Astrocyte (in vitro differentiated cells and primary cell): ENCODE data around the gene HHIP. TPM values are rescaled to one million over a fixed set of nuclear protein-coding genes. Genes with fewer than 3 reads are reported as not detected.
A peak's percentile ranks its signal among the peaks of the same experiment; 100 is the strongest.

Source experiments
- DNase-seq: peaks from one replicate; pipeline ENCODE4 v3.0.0-alpha.2; 2010; ENCODE audit warnings: low read depth
- FAIRE-seq: peaks from 2 replicates; lab custom pipeline; 2011; peaks lifted over from hg19 to GRCh38; lab: Jason Lieb, UNC
- H2AFZ ChIP-seq: 2 replicates; pipeline ENCODE4 v1.6.0; 2012; ENCODE audit warnings: low read depth, low read length, inconsistent platforms
- H3K27ac ChIP-seq: 2 replicates; pipeline ENCODE4 v1.5.1; 2011; ENCODE audit warnings: low read depth, low read length, inconsistent platforms
- H3K27me3 ChIP-seq: 2 replicates; pipeline ENCODE4 v1.6.0; 2011; ENCODE audit warnings: low read length, inconsistent platforms; ENCODE audit not compliant: insufficient read depth
- H3K36me3 ChIP-seq: 2 replicates; pipeline ENCODE4 v1.5.1; 2011; ENCODE audit warnings: low read length, inconsistent platforms; ENCODE audit not compliant: insufficient read depth
- H3K4me1 ChIP-seq: 2 replicates; pipeline ENCODE4 v1.5.1; 2011; ENCODE audit warnings: low read length, inconsistent platforms; ENCODE audit not compliant: insufficient read depth
- H3K4me2 ChIP-seq: 2 replicates; pipeline ENCODE4 v1.6.0; 2012; ENCODE audit warnings: low read length, inconsistent platforms
- H3K4me3 ChIP-seq: 2 replicates; pipeline ENCODE4 v1.5.1; 2011; ENCODE audit warnings: low read depth, mild to moderate bottlenecking, low read length, inconsistent platforms; ENCODE audit not compliant: insufficient read depth
- H3K79me2 ChIP-seq: 2 replicates; pipeline ENCODE4 v1.6.0; 2012; ENCODE audit warnings: mild to moderate bottlenecking, low read length, inconsistent platforms; ENCODE audit not compliant: insufficient read depth
- H3K9ac ChIP-seq: 2 replicates; pipeline ENCODE4 v1.6.0; 2012; ENCODE audit warnings: mild to moderate bottlenecking, low read length, inconsistent platforms
- H3K9me3 ChIP-seq: 2 replicates; pipeline ENCODE4 v1.5.1; 2012; ENCODE audit warnings: low read depth, mild to moderate bottlenecking, low read length, inconsistent platforms; ENCODE audit not compliant: insufficient read depth
- H4K20me1 ChIP-seq: 2 replicates; pipeline ENCODE4 v1.6.0; 2012; ENCODE audit warnings: low read length, inconsistent platforms; ENCODE audit not compliant: insufficient read depth
- H3K27ac Mint-ChIP-seq: one replicate; pipeline ENCODE4 v1.8.0; 2021; ENCODE audit warnings: mild to moderate bottlenecking, mixed read lengths; ENCODE audit not compliant: unreplicated experiment
- H3K27me3 Mint-ChIP-seq: one replicate; pipeline ENCODE4 v1.8.0; 2021; ENCODE audit warnings: low read depth, mixed read lengths; ENCODE audit not compliant: unreplicated experiment
- H3K36me3 Mint-ChIP-seq: one replicate; pipeline ENCODE4 v1.8.0; 2021; ENCODE audit warnings: low read depth, mixed read lengths; ENCODE audit not compliant: unreplicated experiment
- H3K4me1 Mint-ChIP-seq: one replicate; pipeline ENCODE4 v1.8.0; 2021; ENCODE audit warnings: low read depth, mixed read lengths; ENCODE audit not compliant: unreplicated experiment
- H3K4me3 Mint-ChIP-seq: one replicate; pipeline ENCODE4 v1.8.0; 2021; ENCODE audit warnings: mild to moderate bottlenecking, moderate library complexity, mixed read lengths; ENCODE audit not compliant: unreplicated experiment
- H3K9me3 Mint-ChIP-seq: one replicate; pipeline ENCODE4 v1.8.0; 2021; ENCODE audit warnings: mild to moderate bottlenecking, mixed read lengths; ENCODE audit not compliant: unreplicated experiment
- CTCF ChIP-seq: IDR thresholded peaks from 2 replicates; pipeline ENCODE4 v1.5.1; 2011; ENCODE audit warnings: low read depth, mild to moderate bottlenecking, inconsistent platforms, low read length, moderate library complexity; ENCODE audit not compliant: insufficient read depth
- EZH2 ChIP-seq: IDR thresholded peaks from 2 replicates; pipeline ENCODE4 v1.6.1; 2012; ENCODE audit warnings: mild to moderate bottlenecking, low read length, inconsistent platforms; ENCODE audit not compliant: insufficient read depth
- total RNA-seq: library from RNA; stranded (reverse); gene quantifications from 2 replicates; pipeline ENCODE4 v1.2.1, GENCODE V29; 2021

HHIP gene
- total RNA-seq, 1 donor from 2014 or later = 4.0 TPM

- Histone ChIP-seq H3K4me3 (no peak overlapping the region), H3K4me2 (no peak overlapping the region), H3K27me3 (no peaks in the 10 kb centered on the region), H3K9ac (no peak overlapping the region), H2AFZ (no peak overlapping the region), H3K27ac (peak overlapping the region; percentile 29), H3K36me3 (peaks cover 38% of the 10 kb centered on the region), H3K79me2 (no peaks in the 10 kb centered on the region), H3K4me1 (peaks cover 15% of the 10 kb centered on the region), H4K20me1 (no peaks in the 10 kb centered on the region), H3K9me3 (no peaks in the 10 kb centered on the region)
- DNase-seq (peak; percentile 40), FAIRE-seq (no peak)
- TF ChIP-seq CTCF (no peak), EZH2 (no peak)
- Mint-ChIP-seq H3K27me3 (no peaks in the 10 kb centered on the region), H3K4me3 (no peak overlapping the region), H3K9me3 (no peaks in the 10 kb centered on the region), H3K36me3 (no peaks in the 10 kb centered on the region), H3K27ac (no peak overlapping the region), H3K4me1 (peaks cover 4% of the 10 kb centered on the region)
These were observed 70.8 kb downstream of the HHIP start for GRCh38 chr4:144716778-144717177.

GRCh38 chr4:144718958-144719512, 73.1 kb downstream of the HHIP start:
- Histone ChIP-seq H4K20me1 (no peaks in the 10 kb centered on the region), H3K9me3 (no peaks in the 10 kb centered on the region), H3K36me3 (peaks cover 48% of the 10 kb centered on the region), H2AFZ (no peak overlapping the region), H3K4me2 (no peak overlapping the region), H3K27ac (no peak overlapping the region), H3K27me3 (no peaks in the 10 kb centered on the region), H3K9ac (no peak overlapping the region), H3K4me3 (no peak overlapping the region), H3K79me2 (no peaks in the 10 kb centered on the region), H3K4me1 (peaks cover 5% of the 10 kb centered on the region)
- Mint-ChIP-seq H3K4me3 (no peak overlapping the region), H3K27ac (no peak overlapping the region), H3K4me1 (peaks cover 4% of the 10 kb centered on the region), H3K27me3 (no peaks in the 10 kb centered on the region), H3K36me3 (no peaks in the 10 kb centered on the region), H3K9me3 (no peaks in the 10 kb centered on the region)
- FAIRE-seq (no peak), DNase-seq (no peak)
- no peak for TF ChIP-seq CTCF
- no peak for TF ChIP-seq EZH2

GRCh38 chr4:144720491-144720890, 74.5 kb downstream of the HHIP start:
- Histone ChIP-seq H3K9ac (no peak overlapping the region), H2AFZ (no peak overlapping the region), H3K4me2 (peak overlapping the region; percentile 11), H3K27me3 (no peaks in the 10 kb centered on the region), H3K79me2 (no peaks in the 10 kb centered on the region), H3K4me1 (peaks cover 5% of the 10 kb centered on the region), H3K36me3 (peaks cover 36% of the 10 kb centered on the region), H3K9me3 (no peaks in the 10 kb centered on the region), H4K20me1 (no peaks in the 10 kb centered on the region), H3K27ac (no peak overlapping the region), H3K4me3 (no peak overlapping the region)
- H3K27ac Mint-ChIP-seq = no peak overlapping the region
- H3K4me1 Mint-ChIP-seq = peaks cover 4% of the 10 kb centered on the region
- FAIRE-seq (no peak), DNase-seq (no peak)
- no peaks in the 10 kb centered on the region for H3K36me3 Mint-ChIP-seq
- H3K9me3 Mint-ChIP-seq = no peaks in the 10 kb centered on the region
- H3K4me3 Mint-ChIP-seq = no peak overlapping the region
- H3K27me3 Mint-ChIP-seq = no peaks in the 10 kb centered on the region
- TF ChIP-seq CTCF = no peak
- TF ChIP-seq EZH2 = no peak
